Thymus (tissue), 11 donors: ENCODE measurements around the gene MUS81. TPM values are rescaled to one million over a fixed set of nuclear protein-coding genes. Genes with fewer than 3 reads are reported as not detected.

Experiments
- DNase-seq, 9 donors: peaks; one replicate each; pipeline ENCODE4 v3.0.0-alpha.2; 2013; ENCODE audit warnings: low spot score in 9 of 9, low read depth in 6 of 9, missing footprints in 1 of 9
- H3K27ac ChIP-seq, 2 donors: one replicate each; pipeline ENCODE4 v1.5.1; 2013; ENCODE audit warnings: control low read depth in 1 of 2, low read depth in 1 of 2, low read length in 1 of 2, mild to moderate bottlenecking in 1 of 2, moderate library complexity in 1 of 2
- H3K27me3 ChIP-seq, 2 donors: one replicate each; pipeline ENCODE4 v1.5.1; 2013; ENCODE audit warnings: low read length in 1 of 2; ENCODE audit not compliant: control insufficient read depth in 2 of 2, insufficient read depth in 1 of 2
- H3K36me3 ChIP-seq, 2 donors: one replicate each; pipeline ENCODE4 v1.5.1; 2013; ENCODE audit warnings: low read length in 1 of 2, mild to moderate bottlenecking in 1 of 2, moderate library complexity in 1 of 2; ENCODE audit not compliant: control insufficient read depth in 2 of 2, insufficient read depth in 2 of 2
- H3K4me1 ChIP-seq, 2 donors: one replicate each; pipeline ENCODE4 v1.5.1; 2013; ENCODE audit warnings: low read length in 2 of 2; ENCODE audit not compliant: control insufficient read depth in 2 of 2, insufficient read depth in 2 of 2
- H3K4me3 ChIP-seq, 2 donors: one replicate each; pipeline ENCODE4 v1.5.1; 2013; ENCODE audit warnings: low read length in 2 of 2, control low read depth in 1 of 2, mild to moderate bottlenecking in 1 of 2
- H3K9me3 ChIP-seq, 2 donors: one replicate each; pipeline ENCODE4 v1.5.1; 2013; ENCODE audit warnings: low read length in 1 of 2, mild to moderate bottlenecking in 1 of 2; ENCODE audit not compliant: control insufficient read depth in 2 of 2, insufficient read depth in 1 of 2
- WGBS: extraction: QIAGEN DNeasy Blood & Tissue Kit; methylation state at CpG from one replicate; pipeline ENCODE4 v1.1.7; 2013; 5-methylcytosine and 5-hydroxymethylcytosine counted together
- polyA plus RNA-seq: library from polyadenylated mRNA; stranded (reverse); fragments of 200-250 nt; gene quantifications from one replicate; pipeline ENCODE4 v1.2.3, GENCODE V29; 2013
- total RNA-seq: library from RNA; stranded (reverse); fragments of 120-200 nt; gene quantifications from one replicate; pipeline ENCODE4 v1.2.4, GENCODE V29; 2013
- donor health status: healthy.

MUS81 gene
- total and polyA plus RNA-seq, 2 donors = 46.8 to 127 TPM

DNA sequence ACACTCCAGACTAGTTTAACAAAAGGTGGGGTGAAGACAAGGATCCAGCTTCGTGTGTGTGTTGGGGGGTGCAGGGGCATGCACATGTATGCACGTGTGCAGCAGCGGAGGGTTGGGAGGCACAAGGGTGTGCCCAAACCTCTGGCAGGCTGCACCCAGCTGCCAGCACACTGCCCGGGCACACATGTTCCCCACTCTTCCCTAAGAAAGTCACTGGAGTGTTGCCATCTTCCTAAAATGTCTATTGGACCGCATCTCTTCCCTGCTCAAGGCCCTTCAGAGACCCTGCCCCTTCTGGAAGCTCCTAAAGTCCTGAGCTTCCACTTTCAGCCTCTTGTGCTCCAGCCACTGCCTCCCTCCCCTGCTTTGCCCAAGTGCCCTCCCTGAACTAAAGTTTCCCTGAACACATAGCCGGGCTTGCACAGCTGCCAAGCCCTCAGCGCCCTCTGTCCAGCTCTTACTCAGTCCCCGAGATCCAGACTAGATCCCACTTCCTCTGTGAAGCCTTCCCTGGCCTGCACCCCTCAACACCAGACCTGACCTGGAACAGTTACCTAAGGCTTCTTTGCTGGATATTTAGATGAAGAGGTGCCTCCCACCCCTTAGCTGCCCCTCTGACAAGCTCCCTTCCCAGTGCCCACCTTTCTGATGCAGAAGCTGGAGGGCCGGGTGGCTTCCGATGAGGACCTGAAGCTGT, 8.3 kb upstream of the MUS81 start:
- no peak overlapping the region for H3K4me3 ChIP-seq
- H3K27me3 ChIP-seq = peaks cover 0 to 2% of the 10 kb centered on the region in 2 donors
- H3K27ac ChIP-seq = peak overlapping the region in 1 of 2 donors; percentile 20
- peaks cover 13 to 14% of the 10 kb centered on the region in 2 donors for H3K4me1 ChIP-seq
- peaks cover 7 to 24% of the 10 kb centered on the region in 2 donors for H3K9me3 ChIP-seq
- H3K36me3 ChIP-seq = peaks cover 58 to 61% of the 10 kb centered on the region in 2 donors
- WGBS = 97% methylated on average over 10 of the region's 10 CpGs
- DNase-seq = no peak

DNA sequence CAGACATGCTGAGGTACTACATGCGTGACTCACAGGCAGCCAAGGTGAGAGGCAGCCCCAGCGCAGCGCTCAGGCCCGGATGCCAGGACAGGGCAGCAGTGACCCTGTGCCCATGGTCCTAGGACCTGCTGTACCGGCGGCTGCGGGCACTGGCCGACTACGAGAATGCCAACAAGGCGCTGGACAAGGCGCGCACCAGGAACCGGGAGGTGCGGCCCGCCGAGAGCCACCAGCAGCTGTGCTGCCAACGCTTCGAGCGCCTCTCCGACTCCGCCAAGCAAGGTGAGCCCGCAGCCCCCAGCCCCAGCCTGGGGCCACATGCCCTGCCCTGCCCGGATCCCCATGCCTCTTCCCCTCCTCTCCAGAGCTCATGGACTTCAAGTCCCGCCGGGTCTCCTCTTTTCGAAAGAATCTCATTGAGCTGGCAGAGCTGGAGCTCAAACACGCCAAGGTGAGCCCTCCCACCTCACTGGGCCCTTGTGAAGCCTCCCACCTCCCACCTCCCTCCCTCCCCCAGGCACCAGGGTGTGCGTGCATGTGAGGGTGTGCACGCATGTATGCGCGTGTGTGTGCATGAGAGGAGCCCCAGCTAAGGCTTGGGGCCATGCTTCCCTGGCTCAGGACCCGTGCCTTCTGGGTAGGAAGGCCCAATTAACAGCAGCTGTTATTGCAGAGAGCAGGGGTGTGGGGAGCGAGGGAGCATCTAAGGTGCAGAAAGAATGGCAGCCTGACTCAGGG, 7.6 kb upstream of the MUS81 start:
- Histone ChIP-seq H3K4me3 (no peak overlapping the region), H3K27ac (no peak overlapping the region), H3K9me3 (peaks cover 7 to 24% of the 10 kb centered on the region in 2 donors), H3K27me3 (no peaks in the 10 kb centered on the region), H3K4me1 (peaks cover 13 to 14% of the 10 kb centered on the region in 2 donors), H3K36me3 (peaks cover 58 to 61% of the 10 kb centered on the region in 2 donors)
- 97% methylated on average over 33 of the region's 33 CpGs for WGBS
- no peak for DNase-seq

DNA sequence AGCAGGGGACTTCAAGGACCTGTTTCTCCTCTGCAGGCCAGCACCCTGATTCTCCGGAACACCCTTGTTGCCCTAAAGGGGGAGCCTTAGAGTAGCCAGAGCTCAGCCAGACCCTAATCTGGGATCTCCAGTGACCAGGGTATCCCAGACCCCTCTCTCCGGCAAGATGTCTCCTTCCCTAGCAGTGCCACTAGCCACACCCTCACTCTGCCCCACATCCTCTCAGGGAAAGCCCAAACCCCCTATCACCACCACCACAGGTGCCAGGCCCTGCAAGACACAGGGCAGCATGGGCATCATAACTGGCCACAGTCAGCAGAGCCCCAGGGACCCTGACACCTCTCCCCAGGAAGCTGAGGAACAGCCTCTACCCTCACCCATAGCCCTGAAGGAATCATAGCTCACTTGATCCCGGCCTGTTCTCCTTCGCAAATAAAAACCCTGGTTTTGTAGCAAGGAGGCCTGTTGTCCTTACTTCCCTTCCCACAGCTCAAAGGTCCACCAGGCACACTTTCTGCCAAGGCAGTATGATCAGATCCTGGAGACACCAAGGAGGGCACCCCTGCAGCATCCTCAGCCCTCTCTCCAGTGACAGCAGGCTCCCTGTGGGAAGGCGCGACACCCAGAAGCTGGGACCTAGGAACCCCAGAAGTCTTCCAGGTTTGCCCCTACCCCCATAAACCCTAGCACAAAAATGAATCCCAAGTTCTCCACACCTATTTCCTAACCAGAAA, 6.8 kb upstream of the MUS81 start:
- DNase-seq = no peak
- Histone ChIP-seq H3K27me3 (no peaks in the 10 kb centered on the region), H3K4me1 (peaks cover 13 to 15% of the 10 kb centered on the region in 2 donors), H3K36me3 (peaks cover 58 to 61% of the 10 kb centered on the region in 2 donors), H3K4me3 (no peak overlapping the region), H3K27ac (no peak overlapping the region), H3K9me3 (peaks cover 7 to 24% of the 10 kb centered on the region in 2 donors)
- 97% methylated on average over 6 of the region's 6 CpGs for WGBS

DNA sequence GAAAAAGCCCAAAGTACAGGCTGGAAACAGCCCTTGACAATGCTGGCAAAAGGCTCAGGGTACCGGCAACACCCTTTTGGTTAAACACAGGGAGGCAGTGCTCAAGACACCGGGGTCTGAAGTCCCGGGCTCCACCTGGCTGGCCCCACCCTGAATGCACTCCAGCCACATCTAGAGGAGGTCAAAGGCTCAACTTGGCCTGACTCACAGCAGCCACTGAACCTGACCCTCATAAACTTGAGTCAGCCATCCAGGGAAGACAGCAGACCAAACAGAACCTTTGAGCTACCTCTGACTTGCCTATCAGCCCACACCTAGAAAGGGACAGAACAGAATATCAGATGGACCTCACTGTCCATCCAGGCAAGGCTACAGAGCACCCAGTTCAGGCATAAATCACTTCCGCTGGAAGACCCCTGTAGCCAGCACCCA, 6.1 kb upstream of the MUS81 start:
- Histone ChIP-seq H3K9me3 (peaks cover 7 to 24% of the 10 kb centered on the region in 2 donors), H3K27me3 (no peaks in the 10 kb centered on the region), H3K4me3 (no peak overlapping the region), H3K36me3 (peaks cover 58 to 61% of the 10 kb centered on the region in 2 donors), H3K27ac (no peak overlapping the region), H3K4me1 (peaks cover 13 to 23% of the 10 kb centered on the region in 2 donors)
- 99% methylated on average over 4 of the region's 4 CpGs for WGBS
- DNase-seq = no peak

DNA sequence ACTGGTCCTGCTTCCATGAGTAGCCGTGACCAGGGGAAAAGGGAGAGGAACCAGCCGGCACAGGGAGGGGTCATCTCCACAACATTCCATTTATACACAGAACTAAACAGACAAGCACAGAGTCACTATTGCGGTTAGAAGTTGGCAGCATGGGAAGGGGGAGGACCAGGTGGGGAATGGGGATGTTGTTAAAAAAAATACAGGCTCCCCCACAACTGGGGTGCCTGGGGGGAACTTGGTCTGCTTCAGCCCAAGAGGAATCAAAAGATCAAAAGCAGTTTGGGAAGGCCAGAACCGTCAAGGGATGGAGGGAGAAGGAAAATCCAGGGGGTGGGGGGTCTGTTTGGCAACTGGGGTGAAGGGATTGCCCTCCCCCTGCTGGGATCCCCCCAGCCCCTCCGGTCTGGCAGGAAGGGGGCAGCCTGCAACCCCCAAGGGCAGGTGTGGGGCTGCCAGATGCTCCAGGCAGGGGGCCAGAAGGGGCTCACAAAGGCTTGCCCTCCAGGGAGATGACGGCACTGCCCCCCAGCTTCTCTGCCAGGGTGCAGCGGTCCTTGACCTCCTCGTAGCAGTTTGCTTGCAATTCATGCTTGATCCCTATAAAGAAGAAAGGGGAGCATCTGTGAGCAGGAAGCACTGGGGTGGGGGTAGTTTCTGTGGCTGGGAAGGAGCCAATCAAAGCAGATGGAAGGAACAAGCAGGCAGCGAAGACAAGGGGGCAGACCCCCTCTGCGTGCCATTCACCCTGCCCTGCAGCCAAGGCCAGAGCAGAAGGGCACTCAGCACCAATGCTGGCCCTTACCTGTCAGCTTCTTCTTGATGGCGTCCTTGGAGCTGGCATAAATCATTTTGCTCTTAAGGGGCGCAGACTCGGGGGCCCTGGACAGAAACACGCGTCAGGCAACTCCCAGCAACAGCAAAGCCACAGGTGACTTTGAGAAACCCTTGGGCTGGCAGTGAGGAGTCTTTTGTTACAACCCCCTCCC, 5.1 kb upstream of the MUS81 start:
- Histone ChIP-seq H3K9me3 (peaks cover 7 to 30% of the 10 kb centered on the region in 2 donors), H3K36me3 (peaks cover 58 to 61% of the 10 kb centered on the region in 2 donors), H3K27me3 (no peaks in the 10 kb centered on the region), H3K4me1 (peaks cover 13 to 32% of the 10 kb centered on the region in 2 donors), H3K27ac (no peak overlapping the region), H3K4me3 (no peak overlapping the region)
- no peak for DNase-seq
- WGBS = 93% methylated on average over 15 of the region's 15 CpGs

DNA sequence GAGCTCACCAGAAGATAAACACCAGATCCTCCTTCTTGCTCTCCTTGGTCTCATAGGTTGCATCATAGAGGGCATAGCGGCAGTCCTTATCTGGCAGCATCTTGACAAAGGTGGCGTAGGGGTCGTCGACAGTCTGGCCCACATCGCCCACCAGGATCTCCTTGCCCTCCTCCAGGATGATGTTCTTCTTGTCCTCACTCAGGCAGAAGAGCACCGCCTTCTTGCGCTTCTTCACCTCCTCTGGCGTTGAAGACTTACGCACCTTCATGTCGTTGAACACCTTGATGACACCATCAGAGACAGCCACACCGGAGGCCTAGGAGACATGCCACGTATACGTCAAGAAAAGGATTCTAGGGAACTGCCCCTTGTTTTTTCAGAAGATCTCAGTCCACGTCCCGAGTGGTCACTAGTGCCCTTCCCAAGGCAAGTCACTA, 4.3 kb upstream of the MUS81 start:
- Histone ChIP-seq H3K27me3 (no peaks in the 10 kb centered on the region), H3K4me1 (peaks cover 13 to 34% of the 10 kb centered on the region in 2 donors), H3K36me3 (peaks cover 57 to 58% of the 10 kb centered on the region in 2 donors), H3K4me3 (no peak overlapping the region), H3K9me3 (peaks cover 7 to 32% of the 10 kb centered on the region in 2 donors), H3K27ac (no peak overlapping the region)
- WGBS = 97% methylated on average over 15 of the region's 15 CpGs
- DNase-seq = no peak

DNA sequence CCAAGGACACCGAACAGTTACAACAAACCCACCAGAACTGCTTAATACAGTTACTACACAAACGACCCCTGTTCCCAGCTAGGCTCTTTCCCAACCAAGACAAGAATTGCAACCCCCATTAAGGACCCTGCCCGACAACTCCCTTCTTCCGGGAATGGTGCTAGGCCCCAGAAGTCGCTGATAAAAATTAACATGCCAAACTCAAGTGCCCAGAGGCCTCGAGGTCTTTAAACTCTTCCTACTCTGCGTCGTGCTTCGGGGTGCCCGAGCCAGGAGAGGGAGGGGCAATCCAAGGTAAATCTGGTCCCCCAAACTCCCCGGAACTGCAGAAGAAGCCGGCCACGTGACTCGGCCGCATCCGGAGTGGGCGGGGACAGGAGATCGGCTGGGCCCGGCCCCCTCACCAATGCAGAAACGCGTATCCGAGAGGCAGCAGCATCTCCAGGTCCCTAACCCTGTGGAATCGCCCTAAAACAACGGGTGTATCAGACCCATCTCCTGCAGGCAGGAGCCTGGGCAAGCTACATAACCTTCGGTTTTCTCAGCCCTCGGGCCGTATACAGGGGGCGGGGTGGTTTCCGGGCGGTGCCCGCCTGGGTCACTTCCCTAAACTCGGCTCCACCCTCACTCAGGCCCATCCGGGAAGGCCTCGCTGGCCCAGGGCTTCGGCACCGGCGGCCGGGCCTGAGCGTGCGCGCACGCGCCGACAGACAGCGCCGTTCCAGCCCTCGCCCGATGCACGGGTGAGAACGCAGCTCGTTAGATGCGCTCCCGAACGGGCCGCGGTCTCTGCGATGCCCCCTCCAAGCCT, 3.3 kb upstream of the MUS81 start:
- Histone ChIP-seq H3K27me3 (no peaks in the 10 kb centered on the region), H3K27ac (peak overlapping the region; percentile 93 to 99), H3K4me3 (peak overlapping the region; percentile 75 to 93), H3K36me3 (peaks cover 50 to 54% of the 10 kb centered on the region in 2 donors), H3K4me1 (peaks cover 22 to 44% of the 10 kb centered on the region in 2 donors), H3K9me3 (peaks cover 2 to 23% of the 10 kb centered on the region in 2 donors)
- 2% methylated on average over 57 of the region's 57 CpGs for WGBS
- peak in 8 of 9 donors; percentile 60 to 90 (median 76) for DNase-seq
